Keratinocyte (primary cell): ENCODE measurements around the gene MELTF. TPM values are rescaled to one million over a fixed set of nuclear protein-coding genes. Genes with fewer than 3 reads are reported as not detected.

ENCODE experiments used
- DNase-seq: peaks from one replicate; pipeline ENCODE4 v3.0.0-alpha.2; 2011; ENCODE audit warnings: low read depth, missing footprints, low spot score
- FAIRE-seq: peaks from 2 replicates; lab custom pipeline; 2011; peaks lifted over from hg19 to GRCh38; lab: Jason Lieb, UNC
- H2AFZ ChIP-seq: 2 replicates; pipeline ENCODE4 v1.6.0; 2012; ENCODE audit warnings: low read length, control low read depth, inconsistent platforms; ENCODE audit not compliant: control insufficient read depth
- H3K27ac ChIP-seq: 2 replicates; pipeline ENCODE4 v1.5.1; 2011; ENCODE audit warnings: low read length; ENCODE audit not compliant: control insufficient read depth, insufficient read depth
- H3K27me3 ChIP-seq: 3 replicates; pipeline ENCODE4 v1.6.0; 2011; ENCODE audit warnings: low read length; ENCODE audit not compliant: control insufficient read depth, insufficient read depth; ENCODE audit errors: extremely low read depth
- H3K36me3 ChIP-seq, 2 experiments: 2 replicates in 1 of 2; 3 replicates in 1 of 2; pipeline ENCODE4 v1.5.1; 2011; ENCODE audit warnings: low read length in 2 of 2, mild to moderate bottlenecking in 1 of 2; ENCODE audit not compliant: control insufficient read depth in 2 of 2, insufficient read depth in 2 of 2; ENCODE audit errors: extremely low read depth in 1 of 2
- H3K4me1 ChIP-seq: 3 replicates; pipeline ENCODE4 v1.5.1; 2011; ENCODE audit warnings: low read length; ENCODE audit not compliant: control insufficient read depth, insufficient read depth; ENCODE audit errors: extremely low read depth
- H3K4me2 ChIP-seq: 3 replicates; pipeline ENCODE4 v1.6.0; 2011; ENCODE audit warnings: low read depth, low read length; ENCODE audit not compliant: control insufficient read depth, insufficient read depth; ENCODE audit errors: extremely low read depth
- H3K4me3 ChIP-seq, 3 experiments: fragments of 200-600 bp in 1 of 3; sonication (generic) in 1 of 3; 2 replicates in 2 of 3; 3 replicates in 1 of 3; pipeline ENCODE4 v1.5.1; 2011 to 2016; ENCODE audit warnings: low read length in 3 of 3, mild to moderate bottlenecking in 3 of 3, control low read depth in 2 of 3, inconsistent platforms in 1 of 3, low read depth in 1 of 3, mixed read lengths in 1 of 3, mixed run types in 1 of 3, moderate library complexity in 1 of 3; ENCODE audit not compliant: control insufficient read depth in 2 of 3, insufficient read depth in 2 of 3; ENCODE audit errors: extremely low read depth in 1 of 3
- H3K79me2 ChIP-seq: 2 replicates; pipeline ENCODE4 v1.6.0; 2012; ENCODE audit warnings: low read length; ENCODE audit not compliant: control insufficient read depth, insufficient read depth
- H3K9ac ChIP-seq: 3 replicates; pipeline ENCODE4 v1.6.0; 2011; ENCODE audit warnings: low read length; ENCODE audit not compliant: control insufficient read depth, insufficient read depth; ENCODE audit errors: extremely low read depth
- H3K9me1 ChIP-seq: 3 replicates; pipeline ENCODE4 v1.6.0; 2011; ENCODE audit warnings: low read length; ENCODE audit not compliant: control insufficient read depth, insufficient read depth; ENCODE audit errors: extremely low read depth
- H3K9me3 ChIP-seq: 2 replicates; pipeline ENCODE4 v1.5.1; 2012; ENCODE audit warnings: low read depth, low read length; ENCODE audit not compliant: control insufficient read depth
- H4K20me1 ChIP-seq: 3 replicates; pipeline ENCODE4 v1.6.0; 2011; ENCODE audit warnings: low read length; ENCODE audit not compliant: control insufficient read depth, insufficient read depth; ENCODE audit errors: extremely low read depth
- EZH2 ChIP-seq: IDR thresholded peaks from one replicate; pipeline ENCODE4 v1.6.1; 2012; ENCODE audit warnings: inconsistent platforms, mild to moderate bottlenecking, low read length, moderate library complexity
- dilution Hi-C: fragments of 300-500 bp; cut with MboI; formaldehyde crosslinking; loops from one replicate; pipeline ENCODE4 v1.7.0; 2020; ENCODE audit warnings: low sequenced_read_pairs; ENCODE audit not compliant: extremely low pct_ligation_motif_present
- polyA plus RNA-seq, 5 experiments: library from polyadenylated mRNA; depleted of rRNA in 3 of 5; stranded (reverse) in 3 of 5; stranded (forward) in 1 of 5; unstranded in 1 of 5; fragments of >200 nt; gene quantifications; 1 replicate in 1 of 5; 2 replicates in 3 of 5; 3 replicates in 1 of 5; pipeline versions ENCODE4 v1.2.1 to v1.2.3, GENCODE V29; 2011 to 2012; ENCODE audit warnings: missing spikeins in 2 of 5, low read depth in 1 of 5, low replicate concordance in 1 of 5
- TF ChIP-seq, protein P1 (sequence below), 3 experiments: IDR thresholded peaks in 1 of 3; conservative IDR thresholded peaks in 1 of 3; optimal IDR thresholded peaks in 1 of 3; 2 replicates in 2 of 3; 3 replicates in 1 of 3; pipeline versions ENCODE3 to v1.5.1; 2011; ENCODE audit warnings: low read length in 3 of 3, mild to moderate bottlenecking in 3 of 3, moderate library complexity in 2 of 3, control low read depth in 1 of 3, inconsistent platforms in 1 of 3; ENCODE audit not compliant: insufficient read depth in 2 of 3; ENCODE audit errors: extremely low read depth in 1 of 3

MELTF gene
- polyA plus RNA-seq, 1 donor (not counting 4 experiments of a cell fraction or from before 2014, with no cell fraction given): 6.0 TPM

DNA sequence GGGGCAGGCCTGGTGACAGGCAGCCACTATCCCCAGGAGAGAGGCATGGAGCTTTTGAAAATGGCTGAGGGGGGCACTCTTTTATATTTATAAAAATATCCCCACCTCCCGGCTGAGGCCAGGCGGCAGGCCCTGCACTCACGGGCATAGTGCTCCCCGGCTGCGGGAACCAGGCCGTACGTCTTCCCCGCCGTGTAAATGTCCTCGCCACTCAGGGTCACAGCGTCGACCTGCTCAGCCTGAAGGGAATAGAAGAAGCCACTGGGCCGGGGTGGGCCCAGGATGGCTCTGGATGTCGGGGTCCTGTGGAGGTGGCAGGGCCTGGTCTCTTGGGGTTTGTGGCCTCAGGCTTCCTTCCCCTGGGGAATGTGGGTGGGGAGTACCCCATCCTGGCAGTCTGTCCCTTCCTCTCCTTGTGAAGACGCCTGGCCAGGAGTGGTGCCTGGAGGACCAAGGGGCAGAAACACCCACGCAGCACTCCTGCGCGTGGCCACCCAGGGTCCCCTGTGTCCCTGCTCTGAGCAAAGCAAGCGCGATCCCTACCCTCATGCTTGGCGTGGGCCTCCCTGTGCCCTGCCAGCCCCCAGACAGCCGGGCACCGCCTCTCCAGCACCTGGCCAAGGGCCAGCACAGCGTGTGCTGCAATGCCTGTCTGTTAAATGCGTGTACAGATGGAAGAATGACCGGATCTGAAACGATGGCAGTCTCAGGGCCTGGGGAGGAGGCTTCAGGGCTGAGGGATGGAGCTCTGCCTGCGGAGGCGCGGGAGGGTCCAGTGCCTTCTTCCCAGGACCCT lies 18.9 kb downstream of the MELTF start:
- Histone ChIP-seq H4K20me1 (no peaks in the 10 kb centered on the region), H3K36me3 (no peaks in the 10 kb centered on the region), H3K27ac (no peak overlapping the region), H3K9ac (no peak overlapping the region), H3K4me3 (no peak overlapping the region), H3K4me1 (no peaks in the 10 kb centered on the region), H3K79me2 (no peaks in the 10 kb centered on the region), H2AFZ (no peak overlapping the region), H3K4me2 (no peak overlapping the region), H3K27me3 (no peaks in the 10 kb centered on the region), H3K9me1 (no peaks in the 10 kb centered on the region), H3K9me3 (no peaks in the 10 kb centered on the region)
- dilution Hi-C loops: no loop called here
- FAIRE-seq (no peak), DNase-seq (no peak)
- no peak for TF ChIP-seq EZH2

DNA sequence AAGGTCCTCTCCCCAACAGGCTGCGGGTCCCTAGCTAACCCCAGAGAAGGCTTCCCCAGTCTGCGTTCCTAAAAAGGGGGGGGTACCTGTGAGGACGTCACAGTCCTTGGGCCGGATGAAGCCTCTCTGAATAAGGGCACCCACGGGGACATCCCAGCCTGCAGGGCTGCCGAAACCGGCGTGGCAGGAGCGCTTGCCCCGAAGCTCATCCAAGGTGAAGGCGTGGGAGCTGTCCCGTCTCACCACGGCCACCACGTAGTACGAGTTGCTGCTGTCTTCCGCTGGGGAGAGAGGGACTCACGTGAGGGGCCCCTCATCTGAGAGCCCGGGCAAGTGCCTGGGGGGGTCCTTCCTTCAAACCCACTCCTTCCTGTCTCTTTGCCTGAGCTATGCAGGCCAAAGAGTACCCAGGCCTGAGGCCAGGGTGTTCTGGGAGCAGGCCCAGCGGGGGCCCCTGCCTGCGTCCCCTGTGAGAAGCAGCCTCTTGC lies 20.0 kb downstream of the MELTF start:
- Histone ChIP-seq H3K79me2 (no peaks in the 10 kb centered on the region), H3K4me1 (no peaks in the 10 kb centered on the region), H3K9ac (no peak overlapping the region), H3K4me3 (no peak overlapping the region), H3K36me3 (no peaks in the 10 kb centered on the region), H2AFZ (no peak overlapping the region), H4K20me1 (no peaks in the 10 kb centered on the region), H3K9me3 (no peaks in the 10 kb centered on the region), H3K9me1 (no peaks in the 10 kb centered on the region), H3K27me3 (no peaks in the 10 kb centered on the region), H3K4me2 (no peak overlapping the region), H3K27ac (no peak overlapping the region)
- FAIRE-seq: no peak
- no peak for TF ChIP-seq EZH2
- TF ChIP-seq, protein P1, sequence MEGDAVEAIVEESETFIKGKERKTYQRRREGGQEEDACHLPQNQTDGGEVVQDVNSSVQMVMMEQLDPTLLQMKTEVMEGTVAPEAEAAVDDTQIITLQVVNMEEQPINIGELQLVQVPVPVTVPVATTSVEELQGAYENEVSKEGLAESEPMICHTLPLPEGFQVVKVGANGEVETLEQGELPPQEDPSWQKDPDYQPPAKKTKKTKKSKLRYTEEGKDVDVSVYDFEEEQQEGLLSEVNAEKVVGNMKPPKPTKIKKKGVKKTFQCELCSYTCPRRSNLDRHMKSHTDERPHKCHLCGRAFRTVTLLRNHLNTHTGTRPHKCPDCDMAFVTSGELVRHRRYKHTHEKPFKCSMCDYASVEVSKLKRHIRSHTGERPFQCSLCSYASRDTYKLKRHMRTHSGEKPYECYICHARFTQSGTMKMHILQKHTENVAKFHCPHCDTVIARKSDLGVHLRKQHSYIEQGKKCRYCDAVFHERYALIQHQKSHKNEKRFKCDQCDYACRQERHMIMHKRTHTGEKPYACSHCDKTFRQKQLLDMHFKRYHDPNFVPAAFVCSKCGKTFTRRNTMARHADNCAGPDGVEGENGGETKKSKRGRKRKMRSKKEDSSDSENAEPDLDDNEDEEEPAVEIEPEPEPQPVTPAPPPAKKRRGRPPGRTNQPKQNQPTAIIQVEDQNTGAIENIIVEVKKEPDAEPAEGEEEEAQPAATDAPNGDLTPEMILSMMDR (optimal IDR thresholded peaks at IDR 0.05 in 1 of 3, IDR thresholded peaks at IDR 0.05 in 1 of 3, conservative IDR thresholded peaks at IDR 0.05 in 1 of 3; ENCODE audit: extremely low read depth in 1 of 3, insufficient read depth in 2 of 3, low read length in 3 of 3): no peak
- DNase-seq: no peak
- dilution Hi-C loops: no loop called here
